ENCODE results near the gene C21orf58. TPM values are rescaled to one million over a fixed set of nuclear protein-coding genes. Genes with fewer than 3 reads are reported as not detected.
A peak's percentile ranks its signal among the peaks of the same experiment; 100 is the strongest.

Gene C21orf58
- total and polyA plus RNA-seq, 11 donors, result 0.64 to 4.0 (median 1.3) TPM

DNA sequence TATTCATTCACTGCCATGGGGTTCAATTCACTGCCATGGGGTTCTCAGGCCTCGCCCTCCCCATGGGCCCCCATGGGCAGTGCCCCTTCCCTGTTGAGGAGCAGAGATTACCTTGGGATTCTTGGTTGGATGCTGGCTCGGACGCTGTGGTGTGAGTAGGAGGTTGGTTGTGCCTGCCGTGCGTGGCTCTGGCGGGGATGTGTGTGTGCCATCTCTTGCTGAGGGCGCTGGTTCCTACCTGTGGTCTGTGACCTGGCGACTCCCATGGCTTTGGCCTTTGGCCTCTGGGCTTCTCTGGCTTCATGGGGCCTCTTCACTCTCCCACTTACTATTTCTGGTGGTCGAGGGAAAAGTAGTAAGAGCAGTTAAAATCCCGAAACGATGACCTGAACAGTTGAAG is 42.4 kb upstream of the C21orf58 start:
- TF ChIP-seq, protein P1, sequence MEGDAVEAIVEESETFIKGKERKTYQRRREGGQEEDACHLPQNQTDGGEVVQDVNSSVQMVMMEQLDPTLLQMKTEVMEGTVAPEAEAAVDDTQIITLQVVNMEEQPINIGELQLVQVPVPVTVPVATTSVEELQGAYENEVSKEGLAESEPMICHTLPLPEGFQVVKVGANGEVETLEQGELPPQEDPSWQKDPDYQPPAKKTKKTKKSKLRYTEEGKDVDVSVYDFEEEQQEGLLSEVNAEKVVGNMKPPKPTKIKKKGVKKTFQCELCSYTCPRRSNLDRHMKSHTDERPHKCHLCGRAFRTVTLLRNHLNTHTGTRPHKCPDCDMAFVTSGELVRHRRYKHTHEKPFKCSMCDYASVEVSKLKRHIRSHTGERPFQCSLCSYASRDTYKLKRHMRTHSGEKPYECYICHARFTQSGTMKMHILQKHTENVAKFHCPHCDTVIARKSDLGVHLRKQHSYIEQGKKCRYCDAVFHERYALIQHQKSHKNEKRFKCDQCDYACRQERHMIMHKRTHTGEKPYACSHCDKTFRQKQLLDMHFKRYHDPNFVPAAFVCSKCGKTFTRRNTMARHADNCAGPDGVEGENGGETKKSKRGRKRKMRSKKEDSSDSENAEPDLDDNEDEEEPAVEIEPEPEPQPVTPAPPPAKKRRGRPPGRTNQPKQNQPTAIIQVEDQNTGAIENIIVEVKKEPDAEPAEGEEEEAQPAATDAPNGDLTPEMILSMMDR (IDR thresholded peaks at IDR 0.05), result no peak
- TF ChIP-seq POLR2A (IDR thresholded peaks at IDR 0.05), result no peak
- H3K36me3 ChIP-seq, result peaks cover 2 to 69% (median 59%) of the 10 kb centered on the region in 9 donors
- H3K27ac ChIP-seq, result no peak overlapping the region
- H3K4me1 ChIP-seq, result peaks cover 0 to 16% (median 0%) of the 10 kb centered on the region in 12 donors
- no peak for DNase-seq
- H3K9me3 ChIP-seq, result no peaks in the 10 kb centered on the region
- no peaks in the 10 kb centered on the region for H3K27me3 ChIP-seq
- intact Hi-C loops (cut with DNase I), result no loop called here
- WGBS, 4 donors, result 94 to 97% (median 94%) methylated on average over 10 to 11 of the region's 11 CpGs
- no peak for ATAC-seq
- H3K4me3 ChIP-seq, result no peak overlapping the region

DNA sequence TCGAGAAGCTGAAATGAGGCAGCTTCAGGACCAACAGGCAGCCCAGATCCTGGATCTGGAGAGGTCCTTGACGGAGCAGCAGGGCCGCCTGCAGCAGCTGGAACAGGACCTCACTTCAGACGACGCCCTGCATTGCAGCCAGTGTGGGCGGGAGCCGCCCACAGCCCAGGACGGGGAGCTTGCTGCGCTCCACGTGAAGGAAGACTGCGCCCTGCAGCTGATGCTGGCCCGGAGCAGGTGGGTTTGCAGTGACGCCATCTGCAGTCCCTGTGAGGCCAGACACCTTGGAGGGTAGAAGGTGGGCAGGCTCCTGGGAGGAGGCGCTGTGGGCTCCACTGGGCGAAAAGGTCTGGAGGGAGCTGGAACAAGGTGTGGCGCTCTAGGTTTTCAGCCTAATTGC is 40.0 kb upstream of the C21orf58 start:
- peaks cover 0 to 8% (median 0%) of the 10 kb centered on the region in 12 donors for H3K4me1 ChIP-seq
- no peaks in the 10 kb centered on the region for H3K9me3 ChIP-seq
- DNase-seq, result no peak
- ATAC-seq, result peak in 2 of 4 donors; percentile 13 to 14
- 87 to 93% (median 92%) methylated on average over 16 of the region's 16 CpGs for WGBS, 4 donors
- TF ChIP-seq, protein P1 (IDR thresholded peaks at IDR 0.05), result no peak
- TF ChIP-seq POLR2A (IDR thresholded peaks at IDR 0.05), result no peak
- intact Hi-C loops (cut with DNase I), result no loop called here
- H3K27ac ChIP-seq, result no peak overlapping the region
- H3K27me3 ChIP-seq, result no peaks in the 10 kb centered on the region
- peaks cover 2 to 85% (median 71%) of the 10 kb centered on the region in 9 donors for H3K36me3 ChIP-seq
- H3K4me3 ChIP-seq, result no peak overlapping the region

DNA sequence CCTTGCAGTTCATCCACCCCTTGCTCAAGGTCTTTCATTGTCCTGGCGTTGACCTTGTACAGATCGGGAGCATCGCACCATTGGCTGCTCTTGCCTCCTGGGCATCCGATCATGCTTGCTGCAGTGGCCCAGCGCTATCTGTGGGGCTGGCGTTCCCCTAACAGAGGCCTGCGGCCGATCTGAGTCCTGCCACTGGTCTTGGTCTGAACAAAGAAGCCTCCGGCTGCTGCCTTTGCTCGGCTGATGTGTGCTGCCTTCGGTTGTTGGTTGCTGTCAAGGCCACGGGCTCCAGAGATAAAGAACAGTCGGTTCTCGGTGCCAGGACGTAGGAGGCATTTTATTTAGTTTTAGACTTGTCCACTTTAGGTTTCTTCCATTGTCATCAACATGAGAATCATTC is 39.3 kb upstream of the C21orf58 start:
- H3K36me3 ChIP-seq, result peaks cover 2 to 86% (median 74%) of the 10 kb centered on the region in 9 donors
- H3K27me3 ChIP-seq, result no peaks in the 10 kb centered on the region
- H3K4me1 ChIP-seq, result peaks cover 0 to under 1% (median 0%) of the 10 kb centered on the region in 12 donors
- H3K27ac ChIP-seq, result no peak overlapping the region
- intact Hi-C loops (cut with DNase I), result no loop called here
- WGBS, 4 donors, result 84 to 92% (median 90%) methylated on average over 14 to 15 of the region's 15 CpGs
- no peaks in the 10 kb centered on the region for H3K9me3 ChIP-seq
- H3K4me3 ChIP-seq, result no peak overlapping the region
- TF ChIP-seq, protein P1 (IDR thresholded peaks at IDR 0.05), result no peak
- no peak for TF ChIP-seq POLR2A (IDR thresholded peaks at IDR 0.05)
- ATAC-seq (no peak), DNase-seq (no peak)

DNA sequence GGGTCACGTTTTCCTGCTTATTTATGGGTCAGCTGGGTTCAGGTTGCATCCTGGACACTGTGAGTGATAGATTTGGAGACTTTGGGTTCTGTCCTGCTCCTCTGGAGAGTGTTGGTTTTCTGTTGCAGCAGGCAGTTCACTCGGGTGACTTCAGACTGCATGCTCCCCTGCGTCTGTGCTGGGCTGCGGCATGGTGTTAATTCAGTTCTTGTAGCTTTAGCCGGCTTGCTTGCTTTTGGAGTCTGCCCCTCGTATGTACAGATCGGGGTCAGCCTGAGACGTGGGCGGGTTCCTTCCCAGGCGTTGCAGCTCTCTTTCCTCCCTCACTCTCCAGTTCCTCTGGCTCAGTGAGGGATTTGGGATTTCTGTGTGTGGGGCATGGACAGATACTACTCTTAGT is 38.3 kb upstream of the C21orf58 start:
- H3K27ac ChIP-seq, result no peak overlapping the region
- whole genome bisulfite sequencing, 4 donors, result 76 to 85% (median 79%) methylated on average over 7 to 10 of the region's 10 CpGs
- DNase-seq, result no peak
- H3K27me3 ChIP-seq, result no peaks in the 10 kb centered on the region
- no peak for ATAC-seq
- peaks cover 2 to 86% (median 74%) of the 10 kb centered on the region in 9 donors for H3K36me3 ChIP-seq
- TF ChIP-seq, protein P1 (IDR thresholded peaks at IDR 0.05), result no peak
- TF ChIP-seq POLR2A (IDR thresholded peaks at IDR 0.05), result no peak
- H3K9me3 ChIP-seq, result no peaks in the 10 kb centered on the region
- no peaks in the 10 kb centered on the region for H3K4me1 ChIP-seq
- H3K4me3 ChIP-seq, result no peak overlapping the region
- intact Hi-C loops (cut with DNase I), result no loop called here
